Gastrocnemius medialis (tissue), 4 donors: Measurements from ENCODE around the gene HBA1. TPM values are rescaled to one million over a fixed set of nuclear protein-coding genes. Genes with fewer than 3 reads are reported as not detected.

Source experiments
- ATAC-seq, 2 donors: fragments of 150-250 bp; one replicate each; pipeline ENCODE4 v1.9.1; 2016
- DNase-seq, 2 donors: peaks; one replicate each; pipeline ENCODE4 v3.0.0-alpha.2; 2019
- H3K27ac ChIP-seq, 4 donors: fragments of 200-600 bp; sonication (generic); 1 replicate in 1 of 4; 2 replicates in 3 of 4; pipeline ENCODE4 v1.5.1; 2016 to 2018; ENCODE audit warnings: mild to moderate bottlenecking in 2 of 4, moderate library complexity in 1 of 4
- H3K27me3 ChIP-seq, 3 donors: fragments of 200-600 bp; sonication (generic) in 2 of 3; 1 replicate in 1 of 3; 2 replicates in 2 of 3; pipeline versions ENCODE4 v1.5.1 to v1.6.0; 2016 to 2019; ENCODE audit warnings: mild to moderate bottlenecking in 1 of 3, moderate library complexity in 1 of 3
- H3K36me3 ChIP-seq, 2 donors: fragments of 200-600 bp; sonication (generic) in 1 of 2; one replicate each; pipeline ENCODE4 v1.5.1; 2017 to 2018
- H3K4me1 ChIP-seq, 2 donors: fragments of 200-600 bp; sonication (generic) in 1 of 2; one replicate each; pipeline ENCODE4 v1.5.1; 2016 to 2017; ENCODE audit warnings: mild to moderate bottlenecking in 2 of 2
- H3K4me3 ChIP-seq, 4 donors: fragments of 200-600 bp; sonication (generic) in 3 of 4; 1 replicate in 1 of 4; 2 replicates in 3 of 4; pipeline ENCODE4 v1.5.1; 2016 to 2019; ENCODE audit warnings: mild to moderate bottlenecking in 2 of 4
- H3K9me3 ChIP-seq, 3 donors: fragments of 200-600 bp; sonication (generic) in 2 of 3; 1 replicate in 1 of 3; 2 replicates in 2 of 3; pipeline ENCODE4 v1.5.1; 2016 to 2019
- POLR2A ChIP-seq, 2 donors: fragments of 450-650 bp; IDR thresholded peaks; one replicate each; pipeline ENCODE4 v1.6.1; 2017; ENCODE audit warnings: antibody characterized with exemption in 2 of 2, mild to moderate bottlenecking in 2 of 2, moderate library complexity in 2 of 2
- in situ Hi-C, 4 donors: fragments of 200-750 bp; cut with MboI; loops; one replicate each; pipeline versions ENCODE4 v1.15.0 to v1.8.0; 2017; ENCODE audit warnings: low sequenced_read_pairs in 4 of 4
- intact Hi-C: fragments of 100-400 bp; cut with DNase I; formaldehyde crosslinking; loops from one replicate; pipeline ENCODE4 v1.15.1; 2023; ENCODE audit warnings: low total_unique reads
- total RNA-seq, 4 donors: library from RNA; depleted of rRNA; stranded (reverse); fragments of >200 nt; gene quantifications; one replicate each; pipeline versions ENCODE4 v1.1.0 to v1.2.3, GENCODE V29; 2016
- TF ChIP-seq, protein P1 (sequence below), 5 experiments: fragments of 450-650 bp in 3 of 5; fragments of 200-600 bp in 2 of 5; sonication (generic) in 2 of 5; IDR thresholded peaks in 4 of 5; conservative IDR thresholded peaks in 1 of 5; 1 replicate in 4 of 5; 2 replicates in 1 of 5; pipeline ENCODE4 v1.5.1; 2016 to 2019; ENCODE audit warnings: antibody characterized with exemption in 5 of 5, mild to moderate bottlenecking in 3 of 5, moderate library complexity in 3 of 5

HBA1 gene
- total RNA-seq, 4 donors from 2014 or later: 12.3 to 172 (median 49.7) TPM; not detected in 1

DNA sequence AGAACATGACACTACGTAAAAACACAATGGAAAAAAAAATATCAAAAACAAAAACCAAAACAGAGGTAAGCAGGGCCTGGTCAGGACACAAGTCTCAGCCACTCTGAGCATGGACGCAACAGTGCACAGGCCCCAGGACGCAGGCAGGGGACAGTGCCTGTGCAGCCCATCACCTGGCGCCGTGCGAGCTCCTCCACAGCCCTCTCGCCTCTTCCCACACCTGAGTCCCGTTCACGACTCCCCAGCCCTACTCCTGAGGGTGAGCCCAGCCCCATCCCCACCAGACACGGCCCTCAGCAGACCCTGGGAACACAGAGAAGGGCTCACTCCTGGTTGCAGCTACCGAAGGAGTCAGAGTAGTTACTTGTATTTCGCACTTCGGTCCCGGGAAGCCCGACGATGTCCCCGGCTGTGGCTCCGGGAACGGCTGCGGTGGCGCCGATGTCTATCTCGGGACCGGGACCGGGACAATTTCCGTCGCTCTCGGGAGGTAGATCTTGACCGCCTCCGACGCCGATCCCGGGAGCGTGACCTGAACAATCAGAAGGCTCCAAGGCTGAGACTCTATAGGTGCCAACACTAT is 13.2 kb downstream of the HBA1 start:
- no peak for TF ChIP-seq POLR2A (IDR thresholded peaks at IDR 0.05)
- TF ChIP-seq, protein P1, sequence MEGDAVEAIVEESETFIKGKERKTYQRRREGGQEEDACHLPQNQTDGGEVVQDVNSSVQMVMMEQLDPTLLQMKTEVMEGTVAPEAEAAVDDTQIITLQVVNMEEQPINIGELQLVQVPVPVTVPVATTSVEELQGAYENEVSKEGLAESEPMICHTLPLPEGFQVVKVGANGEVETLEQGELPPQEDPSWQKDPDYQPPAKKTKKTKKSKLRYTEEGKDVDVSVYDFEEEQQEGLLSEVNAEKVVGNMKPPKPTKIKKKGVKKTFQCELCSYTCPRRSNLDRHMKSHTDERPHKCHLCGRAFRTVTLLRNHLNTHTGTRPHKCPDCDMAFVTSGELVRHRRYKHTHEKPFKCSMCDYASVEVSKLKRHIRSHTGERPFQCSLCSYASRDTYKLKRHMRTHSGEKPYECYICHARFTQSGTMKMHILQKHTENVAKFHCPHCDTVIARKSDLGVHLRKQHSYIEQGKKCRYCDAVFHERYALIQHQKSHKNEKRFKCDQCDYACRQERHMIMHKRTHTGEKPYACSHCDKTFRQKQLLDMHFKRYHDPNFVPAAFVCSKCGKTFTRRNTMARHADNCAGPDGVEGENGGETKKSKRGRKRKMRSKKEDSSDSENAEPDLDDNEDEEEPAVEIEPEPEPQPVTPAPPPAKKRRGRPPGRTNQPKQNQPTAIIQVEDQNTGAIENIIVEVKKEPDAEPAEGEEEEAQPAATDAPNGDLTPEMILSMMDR (IDR thresholded peaks at IDR 0.05 in 4 of 5, conservative IDR thresholded peaks at IDR 0.05 in 1 of 5): no peak
- Histone ChIP-seq H3K36me3 (peaks cover 13 to 71% of the 10 kb centered on the region in 2 donors), H3K27me3 (no peaks in the 10 kb centered on the region), H3K27ac (no peak overlapping the region), H3K4me1 (no peaks in the 10 kb centered on the region), H3K9me3 (no peaks in the 10 kb centered on the region), H3K4me3 (no peak overlapping the region)
- in situ Hi-C loops (no loop called here), intact Hi-C loops (no loop called here)
- no peak for ATAC-seq
- no peak for DNase-seq

DNA sequence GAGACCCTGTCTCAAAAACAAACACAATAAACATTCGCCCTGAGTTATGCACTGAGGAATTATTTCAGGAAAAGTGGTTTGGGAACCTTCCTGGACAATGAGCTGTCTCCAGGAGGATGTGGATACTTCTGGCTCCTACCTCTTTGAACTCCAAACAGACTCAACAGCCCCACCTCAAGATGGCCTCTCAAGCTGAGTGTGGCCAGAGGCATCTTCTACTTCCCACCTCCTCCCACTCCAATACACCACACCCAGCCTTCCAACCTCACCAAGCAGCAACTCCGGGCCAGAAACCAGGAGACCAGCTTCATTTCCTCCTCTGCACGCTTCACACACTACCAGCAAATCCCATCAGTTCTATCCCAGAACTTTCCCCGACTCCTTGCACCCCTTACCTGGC is 15.4 kb downstream of the HBA1 start:
- ATAC-seq: no peak
- no peak overlapping the region for H3K27ac ChIP-seq
- H3K9me3 ChIP-seq: no peaks in the 10 kb centered on the region
- no peaks in the 10 kb centered on the region for H3K4me1 ChIP-seq
- in situ Hi-C loops: no loop called here
- DNase-seq: no peak
- peaks cover 13 to 93% of the 10 kb centered on the region in 2 donors for H3K36me3 ChIP-seq
- intact Hi-C loops: no loop called here
- no peaks in the 10 kb centered on the region for H3K27me3 ChIP-seq
- no peak overlapping the region for H3K4me3 ChIP-seq
- TF ChIP-seq, protein P1 (IDR thresholded peaks at IDR 0.05 in 4 of 5, conservative IDR thresholded peaks at IDR 0.05 in 1 of 5): no peak
- no peak for TF ChIP-seq POLR2A (IDR thresholded peaks at IDR 0.05)

DNA sequence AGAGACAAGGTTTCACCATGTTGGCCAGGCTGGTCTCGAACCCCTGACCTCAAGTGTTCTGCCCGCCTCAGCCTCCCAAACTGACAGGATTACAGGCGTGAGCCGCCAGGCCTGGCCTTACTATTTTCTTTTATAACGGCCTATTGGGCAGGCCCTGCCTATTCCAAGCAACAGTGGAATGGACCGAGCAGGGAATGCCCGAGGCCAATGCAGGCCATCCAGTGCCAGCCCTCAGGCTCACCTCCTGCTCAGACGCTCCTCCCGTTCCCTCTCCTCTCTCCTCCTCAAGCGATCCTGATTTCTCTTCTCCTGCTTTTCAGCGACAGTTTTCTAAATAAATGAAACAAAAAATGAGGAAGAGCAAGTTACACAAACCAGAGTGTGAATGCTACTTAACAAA is 16.2 kb downstream of the HBA1 start:
- in situ Hi-C loops: no loop called here
- ATAC-seq (no peak), DNase-seq (no peak)
- intact Hi-C loops: no loop called here
- TF ChIP-seq, protein P1 (IDR thresholded peaks at IDR 0.05 in 4 of 5, conservative IDR thresholded peaks at IDR 0.05 in 1 of 5): no peak
- no peak for TF ChIP-seq POLR2A (IDR thresholded peaks at IDR 0.05)
- H3K27me3 ChIP-seq: no peaks in the 10 kb centered on the region
- no peaks in the 10 kb centered on the region for H3K4me1 ChIP-seq
- H3K27ac ChIP-seq: no peak overlapping the region
- no peak overlapping the region for H3K4me3 ChIP-seq
- no peaks in the 10 kb centered on the region for H3K9me3 ChIP-seq
- H3K36me3 ChIP-seq: peaks cover 13 to 95% of the 10 kb centered on the region in 2 donors

DNA sequence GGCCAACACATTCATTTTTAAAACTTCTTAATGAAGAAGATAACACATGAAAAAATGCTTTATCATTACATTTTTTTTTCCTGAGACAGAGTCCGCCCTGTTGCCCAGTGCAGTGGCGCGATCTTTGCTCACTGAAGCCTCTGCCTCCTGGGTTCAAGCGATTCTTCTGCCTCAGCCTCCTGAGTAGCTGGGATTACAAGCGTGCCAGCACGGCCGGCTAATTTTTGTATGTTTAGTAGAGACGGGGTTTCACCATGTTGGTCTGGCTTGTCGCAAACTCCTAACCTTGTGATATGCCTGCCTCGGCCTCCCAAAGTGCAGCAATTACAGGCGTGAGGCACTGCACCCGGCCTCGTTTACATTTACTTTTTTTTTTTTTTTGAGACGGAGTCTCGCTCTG is 17.0 kb downstream of the HBA1 start:
- no peak overlapping the region for H3K4me3 ChIP-seq
- intact Hi-C loops (no loop called here), in situ Hi-C loops (no loop called here)
- no peak for ATAC-seq
- H3K36me3 ChIP-seq: peaks cover 13 to 99% of the 10 kb centered on the region in 2 donors
- DNase-seq: no peak
- no peaks in the 10 kb centered on the region for H3K27me3 ChIP-seq
- H3K4me1 ChIP-seq: no peaks in the 10 kb centered on the region
- H3K9me3 ChIP-seq: no peaks in the 10 kb centered on the region
- no peak overlapping the region for H3K27ac ChIP-seq
- no peak for TF ChIP-seq POLR2A (IDR thresholded peaks at IDR 0.05)
- TF ChIP-seq, protein P1 (IDR thresholded peaks at IDR 0.05 in 4 of 5, conservative IDR thresholded peaks at IDR 0.05 in 1 of 5): no peak

DNA sequence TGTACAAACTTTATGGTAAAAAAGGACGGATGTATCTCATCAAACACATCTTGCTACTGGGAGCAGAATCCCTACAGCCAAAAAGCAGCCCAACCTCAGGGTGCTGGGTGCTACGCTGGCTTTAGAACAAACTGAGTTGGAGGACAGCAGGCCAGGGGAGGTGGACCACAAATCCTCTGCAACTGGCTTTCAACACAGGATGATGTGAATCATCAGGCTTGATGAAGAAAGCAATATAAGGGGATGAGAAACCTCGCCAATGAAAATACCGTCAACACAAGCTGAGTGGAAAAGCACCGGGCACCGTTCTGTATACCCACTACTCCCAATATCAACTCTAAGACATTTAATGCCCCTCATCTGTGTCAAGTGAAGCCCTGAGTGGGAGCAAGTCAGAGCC is 18.0 kb downstream of the HBA1 start:
- intact Hi-C loops: no loop called here
- no peaks in the 10 kb centered on the region for H3K4me1 ChIP-seq
- in situ Hi-C loops: no loop called here

More for the DNA sequence above, 18.0 kb downstream of the HBA1 start:
- TF ChIP-seq, protein P1 (IDR thresholded peaks at IDR 0.05 in 4 of 5, conservative IDR thresholded peaks at IDR 0.05 in 1 of 5): no peak
- no peak for TF ChIP-seq POLR2A (IDR thresholded peaks at IDR 0.05)
- Histone ChIP-seq H3K36me3 (peaks cover 8 to 98% of the 10 kb centered on the region in 2 donors), H3K27ac (no peak overlapping the region), H3K27me3 (no peaks in the 10 kb centered on the region), H3K4me3 (no peak overlapping the region), H3K9me3 (no peaks in the 10 kb centered on the region)
- no peak for DNase-seq
- ATAC-seq: no peak
